Stimulated activated CD4-positive, alpha-beta T cell treated with anti-CD3 and anti-CD28 coated beads, Interleukin-2, amount 100 ng/mL, for 4 hours (primary cell): ENCODE data around the gene STXBP1.
A peak's percentile ranks its signal among the peaks of the same experiment; 100 is the strongest.

Source experiments
- DNase-seq: peaks from one replicate; pipeline ENCODE4 v3.0.0-alpha.2; 2020; ENCODE audit warnings: low read depth

The STXBP1 gene

GRCh38 chr9:127611899-127612790 lies at the start of gene STXBP1:
STXBP1 (plus strand) TSS chr9:127612277; CDS start chr9:127612404, 127 bp downstream.
- DNase-seq: peak; percentile 82

GRCh38 chr9:127562279-127562796 lies 49.7 kb upstream of the STXBP1 start:
- DNase-seq: no peak

GRCh38 chr9:127562841-127563401 lies 49.2 kb upstream of the STXBP1 start:
- DNase-seq: no peak

- no peak for DNase-seq
Observed at GRCh38 chr9:127563579-127563978, 48.5 kb upstream of the STXBP1 start.

- DNase-seq: no peak
Observed at GRCh38 chr9:127565231-127565630, 46.8 kb upstream of the STXBP1 start.

GRCh38 chr9:127566351-127567001 lies 45.6 kb upstream of the STXBP1 start:
- no peak for DNase-seq

- no peak for DNase-seq
Observed at GRCh38 chr9:127567035-127567729, 44.9 kb upstream of the STXBP1 start.

GRCh38 chr9:127567730-127568617 lies 44.1 kb upstream of the STXBP1 start:
- no peak for DNase-seq

- DNase-seq: no peak
Observed at GRCh38 chr9:127568618-127568970, 43.5 kb upstream of the STXBP1 start.

GRCh38 chr9:127568971-127569885 lies 42.8 kb upstream of the STXBP1 start:
- peak; percentile 58 for DNase-seq

GRCh38 chr9:127569886-127570401 lies 42.1 kb upstream of the STXBP1 start:
- DNase-seq: no peak

- DNase-seq: no peak
Observed at GRCh38 chr9:127570533-127571111, 41.5 kb upstream of the STXBP1 start.

- DNase-seq: no peak
Observed at GRCh38 chr9:127571971-127572370, 40.1 kb upstream of the STXBP1 start.

GRCh38 chr9:127572961-127573721 lies 38.9 kb upstream of the STXBP1 start:
- no peak for DNase-seq

GRCh38 chr9:127574072-127574993 lies 37.7 kb upstream of the STXBP1 start:
- no peak for DNase-seq

- DNase-seq: no peak
Observed at GRCh38 chr9:127575875-127576778, 36.0 kb upstream of the STXBP1 start.
